ENCODE results near the gene RPS16.

The RPS16 gene

DNA sequence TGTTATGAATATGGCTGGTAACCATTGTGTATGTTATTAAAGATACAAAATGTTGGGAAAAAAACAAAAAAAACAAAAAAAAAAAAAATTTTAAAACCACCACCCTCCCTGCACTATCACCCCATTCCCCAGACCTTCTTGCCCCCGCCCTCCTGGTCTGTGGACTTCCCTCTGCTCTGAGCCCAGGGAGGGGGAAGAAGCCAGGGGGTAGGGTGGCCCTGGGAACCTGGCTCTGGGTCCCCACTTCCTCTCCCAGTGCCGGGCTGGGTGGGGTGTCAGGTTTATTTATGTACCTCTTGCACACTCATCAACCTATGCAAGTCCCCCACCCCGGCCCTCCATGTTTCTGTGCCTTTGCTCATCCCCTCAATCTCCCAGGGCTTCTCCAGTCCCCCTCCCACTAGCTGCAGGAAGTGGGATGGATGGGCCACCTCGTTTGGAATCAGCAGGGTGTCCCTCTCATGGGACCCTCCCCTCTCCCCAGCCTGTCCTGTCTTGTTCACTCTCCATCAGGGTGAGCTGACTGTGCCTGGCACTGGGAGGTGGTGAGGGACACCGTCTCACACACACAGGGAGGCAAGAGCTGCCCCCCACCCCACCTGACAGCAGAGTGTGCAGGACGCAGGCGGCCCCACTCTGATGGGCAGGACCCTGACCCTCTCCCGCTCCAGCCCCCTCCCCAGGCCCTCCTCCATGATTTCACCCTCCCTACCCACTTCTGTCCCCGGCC, 50.7 kb downstream of the RPS16 start:
- DNase-seq: no peak
